ENCODE measurements around the gene MPZL1.
"Not testable (repeated sequence)": the region's sequence is repeated elsewhere in the genome, so short reads cannot be mapped to it uniquely, and the experiment has no call there.

Gene MPZL1

DNA sequence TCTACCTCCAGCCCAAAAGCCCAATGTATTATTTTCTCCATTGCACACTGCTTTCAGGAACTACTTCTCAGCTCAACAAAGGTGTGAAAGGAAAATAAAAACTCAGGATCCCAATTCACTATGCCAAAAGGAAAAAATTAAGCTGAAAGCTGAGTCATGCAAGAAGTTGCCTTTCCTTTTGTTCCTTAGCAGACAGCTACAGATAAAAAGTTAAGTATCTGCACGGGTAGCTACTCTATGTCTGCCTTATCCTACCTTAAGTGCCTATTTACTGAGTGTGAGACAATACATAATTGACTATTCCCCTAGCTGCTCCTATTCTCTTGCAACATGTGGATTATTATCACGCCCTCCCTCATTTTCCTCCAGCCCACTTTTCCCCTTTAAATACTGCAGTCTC is 108.1 kb downstream of the MPZL1 start (continued):
- TF ChIP-seq, protein P1, sequence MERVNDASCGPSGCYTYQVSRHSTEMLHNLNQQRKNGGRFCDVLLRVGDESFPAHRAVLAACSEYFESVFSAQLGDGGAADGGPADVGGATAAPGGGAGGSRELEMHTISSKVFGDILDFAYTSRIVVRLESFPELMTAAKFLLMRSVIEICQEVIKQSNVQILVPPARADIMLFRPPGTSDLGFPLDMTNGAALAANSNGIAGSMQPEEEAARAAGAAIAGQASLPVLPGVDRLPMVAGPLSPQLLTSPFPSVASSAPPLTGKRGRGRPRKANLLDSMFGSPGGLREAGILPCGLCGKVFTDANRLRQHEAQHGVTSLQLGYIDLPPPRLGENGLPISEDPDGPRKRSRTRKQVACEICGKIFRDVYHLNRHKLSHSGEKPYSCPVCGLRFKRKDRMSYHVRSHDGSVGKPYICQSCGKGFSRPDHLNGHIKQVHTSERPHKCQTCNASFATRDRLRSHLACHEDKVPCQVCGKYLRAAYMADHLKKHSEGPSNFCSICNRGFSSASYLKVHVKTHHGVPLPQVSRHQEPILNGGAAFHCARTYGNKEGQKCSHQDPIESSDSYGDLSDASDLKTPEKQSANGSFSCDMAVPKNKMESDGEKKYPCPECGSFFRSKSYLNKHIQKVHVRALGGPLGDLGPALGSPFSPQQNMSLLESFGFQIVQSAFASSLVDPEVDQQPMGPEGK (CRISPR knock-in tag; IDR thresholded peaks at IDR 0.05; ENCODE audit: borderline replicate concordance) = no peak
- TF ChIP-seq CSDC2 (CRISPR knock-in tag; IDR thresholded peaks at IDR 0.05) = no peak
- no peak for TF ChIP-seq ARNTL (CRISPR knock-in tag; IDR thresholded peaks at IDR 0.05; ENCODE audit: borderline replicate concordance, low read depth)

DNA sequence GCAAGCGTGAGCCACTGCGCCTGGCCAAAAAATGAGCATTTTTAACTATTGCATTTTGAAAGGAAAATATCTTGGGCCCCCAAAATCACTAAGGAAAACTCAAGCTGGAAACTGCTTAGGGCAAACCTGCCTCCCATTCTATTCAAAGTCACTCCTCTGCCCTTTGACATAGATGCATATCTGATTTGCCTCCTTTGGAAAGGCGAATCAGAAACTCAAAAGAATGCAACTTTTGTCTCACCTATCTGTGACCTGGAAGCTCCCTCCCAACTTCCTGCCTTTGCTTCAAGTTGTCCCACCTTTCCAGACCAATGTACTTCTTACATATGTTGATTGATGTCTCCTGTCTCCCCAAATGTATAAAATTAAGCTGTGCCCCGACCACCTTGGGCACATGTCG is 108.9 kb downstream of the MPZL1 start:
- ATAC-seq = not testable (repeated sequence)

DNA sequence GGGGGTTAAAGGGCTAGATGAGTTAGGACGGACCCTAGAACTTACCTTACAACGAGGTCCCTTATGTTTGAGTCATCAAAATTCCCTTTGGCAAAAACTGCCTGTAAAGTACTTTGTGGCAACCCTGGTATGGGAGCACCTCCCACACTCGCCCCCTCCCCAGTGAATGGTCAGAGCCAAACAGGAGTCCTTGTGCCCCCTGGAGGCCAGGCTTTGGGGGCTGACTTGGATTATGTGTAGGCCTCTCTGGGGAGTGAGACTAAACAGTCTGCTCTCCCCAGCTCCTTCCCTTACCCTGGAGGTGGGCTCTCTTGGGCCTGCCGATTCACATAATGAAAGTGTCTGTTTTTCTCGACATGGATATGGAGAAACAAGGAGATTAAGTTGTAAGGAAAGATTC is 110.9 kb downstream of the MPZL1 start:
- no peak for ATAC-seq
- TF ChIP-seq, protein P2, sequence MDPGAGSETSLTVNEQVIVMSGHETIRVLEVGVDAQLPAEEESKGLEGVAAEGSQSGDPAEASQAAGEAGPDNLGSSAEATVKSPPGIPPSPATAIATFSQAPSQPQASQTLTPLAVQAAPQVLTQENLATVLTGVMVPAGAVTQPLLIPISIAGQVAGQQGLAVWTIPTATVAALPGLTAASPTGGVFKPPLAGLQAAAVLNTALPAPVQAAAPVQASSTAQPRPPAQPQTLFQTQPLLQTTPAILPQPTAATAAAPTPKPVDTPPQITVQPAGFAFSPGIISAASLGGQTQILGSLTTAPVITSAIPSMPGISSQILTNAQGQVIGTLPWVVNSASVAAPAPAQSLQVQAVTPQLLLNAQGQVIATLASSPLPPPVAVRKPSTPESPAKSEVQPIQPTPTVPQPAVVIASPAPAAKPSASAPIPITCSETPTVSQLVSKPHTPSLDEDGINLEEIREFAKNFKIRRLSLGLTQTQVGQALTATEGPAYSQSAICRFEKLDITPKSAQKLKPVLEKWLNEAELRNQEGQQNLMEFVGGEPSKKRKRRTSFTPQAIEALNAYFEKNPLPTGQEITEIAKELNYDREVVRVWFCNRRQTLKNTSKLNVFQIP (CRISPR knock-in tag; IDR thresholded peaks at IDR 0.05; ENCODE audit: borderline replicate concordance, low read depth) = no peak
- TF ChIP-seq OSR1 (CRISPR knock-in tag; IDR thresholded peaks at IDR 0.05) (no peak), ZNF565 (CRISPR knock-in tag; conservative IDR thresholded peaks at IDR 0.05; ENCODE audit: low read depth) (no peak), CSDC2 (CRISPR knock-in tag; IDR thresholded peaks at IDR 0.05) (no peak), BACH2 (CRISPR knock-in tag; IDR thresholded peaks at IDR 0.05; ENCODE audit: borderline replicate concordance) (no peak), ZFP3 (CRISPR knock-in tag; IDR thresholded peaks at IDR 0.05) (no peak), TOX (CRISPR knock-in tag; IDR thresholded peaks at IDR 0.05; ENCODE audit: borderline replicate concordance) (no peak), GLIS3 (CRISPR knock-in tag; IDR thresholded peaks at IDR 0.05) (no peak), SNAI2 (CRISPR knock-in tag; IDR thresholded peaks at IDR 0.05) (no peak), TCF4 (CRISPR knock-in tag; IDR thresholded peaks at IDR 0.05; ENCODE audit: borderline replicate concordance) (no peak), RARB (CRISPR knock-in tag; IDR thresholded peaks at IDR 0.05) (no peak), ZNF8 (CRISPR knock-in tag; IDR thresholded peaks at IDR 0.05) (no peak), ZC3H10 (CRISPR knock-in tag; IDR thresholded peaks at IDR 0.05) (no peak), ZNF70 (CRISPR knock-in tag; IDR thresholded peaks at IDR 0.05) (no peak)
- TF ChIP-seq, protein P3, sequence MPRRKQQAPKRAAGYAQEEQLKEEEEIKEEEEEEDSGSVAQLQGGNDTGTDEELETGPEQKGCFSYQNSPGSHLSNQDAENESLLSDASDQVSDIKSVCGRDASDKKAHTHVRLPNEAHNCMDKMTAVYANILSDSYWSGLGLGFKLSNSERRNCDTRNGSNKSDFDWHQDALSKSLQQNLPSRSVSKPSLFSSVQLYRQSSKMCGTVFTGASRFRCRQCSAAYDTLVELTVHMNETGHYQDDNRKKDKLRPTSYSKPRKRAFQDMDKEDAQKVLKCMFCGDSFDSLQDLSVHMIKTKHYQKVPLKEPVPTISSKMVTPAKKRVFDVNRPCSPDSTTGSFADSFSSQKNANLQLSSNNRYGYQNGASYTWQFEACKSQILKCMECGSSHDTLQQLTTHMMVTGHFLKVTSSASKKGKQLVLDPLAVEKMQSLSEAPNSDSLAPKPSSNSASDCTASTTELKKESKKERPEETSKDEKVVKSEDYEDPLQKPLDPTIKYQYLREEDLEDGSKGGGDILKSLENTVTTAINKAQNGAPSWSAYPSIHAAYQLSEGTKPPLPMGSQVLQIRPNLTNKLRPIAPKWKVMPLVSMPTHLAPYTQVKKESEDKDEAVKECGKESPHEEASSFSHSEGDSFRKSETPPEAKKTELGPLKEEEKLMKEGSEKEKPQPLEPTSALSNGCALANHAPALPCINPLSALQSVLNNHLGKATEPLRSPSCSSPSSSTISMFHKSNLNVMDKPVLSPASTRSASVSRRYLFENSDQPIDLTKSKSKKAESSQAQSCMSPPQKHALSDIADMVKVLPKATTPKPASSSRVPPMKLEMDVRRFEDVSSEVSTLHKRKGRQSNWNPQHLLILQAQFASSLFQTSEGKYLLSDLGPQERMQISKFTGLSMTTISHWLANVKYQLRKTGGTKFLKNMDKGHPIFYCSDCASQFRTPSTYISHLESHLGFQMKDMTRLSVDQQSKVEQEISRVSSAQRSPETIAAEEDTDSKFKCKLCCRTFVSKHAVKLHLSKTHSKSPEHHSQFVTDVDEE (CRISPR knock-in tag; IDR thresholded peaks at IDR 0.05) = no peak
- TF ChIP-seq, protein P4, sequence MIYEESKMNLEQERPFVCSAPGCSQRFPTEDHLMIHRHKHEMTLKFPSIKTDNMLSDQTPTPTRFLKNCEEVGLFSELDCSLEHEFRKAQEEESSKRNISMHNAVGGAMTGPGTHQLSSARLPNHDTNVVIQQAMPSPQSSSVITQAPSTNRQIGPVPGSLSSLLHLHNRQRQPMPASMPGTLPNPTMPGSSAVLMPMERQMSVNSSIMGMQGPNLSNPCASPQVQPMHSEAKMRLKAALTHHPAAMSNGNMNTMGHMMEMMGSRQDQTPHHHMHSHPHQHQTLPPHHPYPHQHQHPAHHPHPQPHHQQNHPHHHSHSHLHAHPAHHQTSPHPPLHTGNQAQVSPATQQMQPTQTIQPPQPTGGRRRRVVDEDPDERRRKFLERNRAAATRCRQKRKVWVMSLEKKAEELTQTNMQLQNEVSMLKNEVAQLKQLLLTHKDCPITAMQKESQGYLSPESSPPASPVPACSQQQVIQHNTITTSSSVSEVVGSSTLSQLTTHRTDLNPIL (CRISPR knock-in tag; IDR thresholded peaks at IDR 0.05; ENCODE audit: low read depth) = no peak
- TF ChIP-seq, protein P1 (CRISPR knock-in tag; IDR thresholded peaks at IDR 0.05; ENCODE audit: borderline replicate concordance) = no peak
- TF ChIP-seq, protein P5, sequence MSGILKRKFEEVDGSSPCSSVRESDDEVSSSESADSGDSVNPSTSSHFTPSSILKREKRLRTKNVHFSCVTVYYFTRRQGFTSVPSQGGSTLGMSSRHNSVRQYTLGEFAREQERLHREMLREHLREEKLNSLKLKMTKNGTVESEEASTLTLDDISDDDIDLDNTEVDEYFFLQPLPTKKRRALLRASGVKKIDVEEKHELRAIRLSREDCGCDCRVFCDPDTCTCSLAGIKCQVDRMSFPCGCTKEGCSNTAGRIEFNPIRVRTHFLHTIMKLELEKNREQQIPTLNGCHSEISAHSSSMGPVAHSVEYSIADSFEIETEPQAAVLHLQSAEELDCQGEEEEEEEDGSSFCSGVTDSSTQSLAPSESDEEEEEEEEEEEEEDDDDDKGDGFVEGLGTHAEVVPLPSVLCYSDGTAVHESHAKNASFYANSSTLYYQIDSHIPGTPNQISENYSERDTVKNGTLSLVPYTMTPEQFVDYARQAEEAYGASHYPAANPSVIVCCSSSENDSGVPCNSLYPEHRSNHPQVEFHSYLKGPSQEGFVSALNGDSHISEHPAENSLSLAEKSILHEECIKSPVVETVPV (CRISPR knock-in tag; IDR thresholded peaks at IDR 0.05) = no peak
